ENCODE results near the gene DRGX. TPM values are rescaled to one million over a fixed set of nuclear protein-coding genes. Genes with fewer than 3 reads are reported as not detected.

Gene DRGX
- total RNA-seq, 1 experiment from 2014 or later: not detected

GRCh38 chr10:49338604-49339003 is 57.3 kb downstream of the DRGX start:
- no peak for DNase-seq (ENCODE audit: low spot score)
- CTCF ChIA-PET: no interaction called here
- H3K36me3 ChIP-seq (ENCODE audit: insufficient read depth, low read length, poor library complexity, severe bottlenecking): no peaks in the 10 kb centered on the region
- POLR2A ChIA-PET (ENCODE audit: low non-redundant PET): no interaction called here
- BruUV-seq (replicated peaks): no TSS peak
- TF ChIP-seq EZH2 (IDR thresholded peaks at IDR 0.05; ENCODE audit: borderline replicate concordance, low read depth, low read length, poor library complexity, severe bottlenecking): no peak
- TF ChIP-seq, protein P1, sequence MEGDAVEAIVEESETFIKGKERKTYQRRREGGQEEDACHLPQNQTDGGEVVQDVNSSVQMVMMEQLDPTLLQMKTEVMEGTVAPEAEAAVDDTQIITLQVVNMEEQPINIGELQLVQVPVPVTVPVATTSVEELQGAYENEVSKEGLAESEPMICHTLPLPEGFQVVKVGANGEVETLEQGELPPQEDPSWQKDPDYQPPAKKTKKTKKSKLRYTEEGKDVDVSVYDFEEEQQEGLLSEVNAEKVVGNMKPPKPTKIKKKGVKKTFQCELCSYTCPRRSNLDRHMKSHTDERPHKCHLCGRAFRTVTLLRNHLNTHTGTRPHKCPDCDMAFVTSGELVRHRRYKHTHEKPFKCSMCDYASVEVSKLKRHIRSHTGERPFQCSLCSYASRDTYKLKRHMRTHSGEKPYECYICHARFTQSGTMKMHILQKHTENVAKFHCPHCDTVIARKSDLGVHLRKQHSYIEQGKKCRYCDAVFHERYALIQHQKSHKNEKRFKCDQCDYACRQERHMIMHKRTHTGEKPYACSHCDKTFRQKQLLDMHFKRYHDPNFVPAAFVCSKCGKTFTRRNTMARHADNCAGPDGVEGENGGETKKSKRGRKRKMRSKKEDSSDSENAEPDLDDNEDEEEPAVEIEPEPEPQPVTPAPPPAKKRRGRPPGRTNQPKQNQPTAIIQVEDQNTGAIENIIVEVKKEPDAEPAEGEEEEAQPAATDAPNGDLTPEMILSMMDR (conservative IDR thresholded peaks at IDR 0.05; ENCODE audit: low read depth, low read length): no peak
- H3K9me3 ChIP-seq (ENCODE audit: low read depth, low read length, poor library complexity, severe bottlenecking): no peaks in the 10 kb centered on the region
- H3K4me3 ChIP-seq (ENCODE audit: low read depth, low read length, poor library complexity, severe bottlenecking): no peak overlapping the region
- H3K27ac ChIP-seq (ENCODE audit: low read depth, low read length, poor library complexity, severe bottlenecking): no peak overlapping the region
- intact Hi-C loops (cut with micrococcal nuclease; ENCODE audit: unreplicated experiment): no loop called here
- peaks cover 7% of the 10 kb centered on the region for H3K27me3 ChIP-seq (replicated peaks; ENCODE audit: insufficient read depth, low read depth, low read length, poor library complexity)
- no peaks in the 10 kb centered on the region for H3K4me1 ChIP-seq (ENCODE audit: insufficient read depth, low read length, poor library complexity, severe bottlenecking)

DNA sequence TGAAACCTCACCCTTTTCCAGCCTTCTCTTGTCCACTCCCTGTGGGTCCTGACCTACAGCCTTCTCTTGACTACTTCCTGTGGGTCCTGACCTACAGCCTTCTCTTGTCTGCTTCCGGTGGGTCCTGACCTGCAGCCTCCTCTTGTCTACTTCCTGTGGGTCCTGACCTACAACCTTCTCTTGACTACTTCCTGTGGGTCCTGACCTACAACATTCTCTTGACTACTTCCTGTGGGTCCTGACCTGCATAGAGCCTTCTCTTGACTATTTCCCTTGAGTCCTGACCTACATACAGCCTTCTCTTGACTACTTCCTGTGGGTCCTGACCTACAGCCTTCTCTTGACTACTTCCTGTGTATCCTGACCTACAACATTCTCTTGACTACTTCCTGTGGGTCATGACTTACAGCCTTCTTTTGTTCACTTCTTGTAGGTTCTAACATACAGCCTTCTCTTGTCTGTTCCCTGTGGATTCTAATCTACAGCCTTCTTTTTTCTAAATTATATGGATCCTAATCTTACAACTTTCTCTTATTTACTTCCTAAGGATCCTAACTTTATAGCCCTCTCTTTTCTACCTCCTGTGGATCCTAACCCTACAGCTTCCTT is 60.4 kb downstream of the DRGX start:
- intact Hi-C loops (cut with micrococcal nuclease; ENCODE audit: unreplicated experiment): no loop called here
- no TSS peak for BruUV-seq (replicated peaks)
- no peak for TF ChIP-seq EZH2 (IDR thresholded peaks at IDR 0.05; ENCODE audit: borderline replicate concordance, low read depth, low read length, poor library complexity, severe bottlenecking)
- TF ChIP-seq, protein P1 (conservative IDR thresholded peaks at IDR 0.05; ENCODE audit: low read depth, low read length): no peak
- no peaks in the 10 kb centered on the region for H3K4me1 ChIP-seq (ENCODE audit: insufficient read depth, low read length, poor library complexity, severe bottlenecking)
- H3K4me3 ChIP-seq (ENCODE audit: low read depth, low read length, poor library complexity, severe bottlenecking): no peak overlapping the region
- no peak overlapping the region for H3K27ac ChIP-seq (ENCODE audit: low read depth, low read length, poor library complexity, severe bottlenecking)
- H3K36me3 ChIP-seq (ENCODE audit: insufficient read depth, low read length, poor library complexity, severe bottlenecking): no peaks in the 10 kb centered on the region
- H3K27me3 ChIP-seq (replicated peaks; ENCODE audit: insufficient read depth, low read depth, low read length, poor library complexity): peaks cover 7% of the 10 kb centered on the region
- POLR2A ChIA-PET (ENCODE audit: low non-redundant PET): no interaction called here
- H3K9me3 ChIP-seq (ENCODE audit: low read depth, low read length, poor library complexity, severe bottlenecking): no peaks in the 10 kb centered on the region
- CTCF ChIA-PET: no interaction called here
- DNase-seq (ENCODE audit: low spot score): no peak

DNA sequence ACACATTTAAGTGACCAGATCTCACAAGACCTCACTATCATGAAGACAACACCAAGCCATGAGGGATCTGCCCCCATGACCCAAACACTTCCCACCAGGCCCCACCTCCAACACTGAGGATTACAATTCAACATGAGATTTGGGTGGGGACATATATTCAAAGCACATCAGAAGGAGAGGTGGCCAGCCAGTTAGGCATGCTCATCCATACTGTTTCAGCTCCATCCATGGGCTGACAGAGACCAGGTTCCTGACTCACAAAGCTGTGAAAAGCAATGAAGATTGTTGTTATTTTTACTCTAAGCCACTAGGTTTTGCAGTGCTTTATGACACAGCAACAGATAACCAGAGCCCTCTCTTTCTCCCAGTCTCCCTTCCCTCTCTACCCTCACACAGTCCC is 60.9 kb downstream of the DRGX start:
- H3K27me3 ChIP-seq (replicated peaks; ENCODE audit: insufficient read depth, low read depth, low read length, poor library complexity): peaks cover 7% of the 10 kb centered on the region
- ChIA-PET CTCF (no interaction called here), POLR2A (ENCODE audit: low non-redundant PET) (no interaction called here)
- no peaks in the 10 kb centered on the region for H3K4me1 ChIP-seq (ENCODE audit: insufficient read depth, low read length, poor library complexity, severe bottlenecking)
- H3K9me3 ChIP-seq (ENCODE audit: low read depth, low read length, poor library complexity, severe bottlenecking): no peaks in the 10 kb centered on the region
- TF ChIP-seq, protein P1 (conservative IDR thresholded peaks at IDR 0.05; ENCODE audit: low read depth, low read length): no peak
- no peak for TF ChIP-seq EZH2 (IDR thresholded peaks at IDR 0.05; ENCODE audit: borderline replicate concordance, low read depth, low read length, poor library complexity, severe bottlenecking)
- DNase-seq (ENCODE audit: low spot score): no peak
- H3K4me3 ChIP-seq (ENCODE audit: low read depth, low read length, poor library complexity, severe bottlenecking): no peak overlapping the region
- BruUV-seq (replicated peaks): no TSS peak
- intact Hi-C loops (cut with micrococcal nuclease; ENCODE audit: unreplicated experiment): no loop called here
- H3K36me3 ChIP-seq (ENCODE audit: insufficient read depth, low read length, poor library complexity, severe bottlenecking): no peaks in the 10 kb centered on the region
- H3K27ac ChIP-seq (ENCODE audit: low read depth, low read length, poor library complexity, severe bottlenecking): no peak overlapping the region

Measured in A673 (cell line).